ENCODE measurements around the gene ZMYND10.
"Not testable (repeated sequence)": the region's sequence is repeated elsewhere in the genome, so short reads cannot be mapped to it uniquely, and the experiment has no call there.

The ZMYND10 gene

GRCh38 chr3:50324351-50325112, 21.0 kb downstream of the ZMYND10 start:
- peak; percentile 13 to 63 for DNase-seq

GRCh38 chr3:50323614-50324199, 21.8 kb downstream of the ZMYND10 start:
- no peak for DNase-seq

- DNase-seq: no peak
These were observed 22.4 kb downstream of the ZMYND10 start for GRCh38 chr3:50323092-50323600.

- no peak for DNase-seq
These were observed 23.0 kb downstream of the ZMYND10 start, which contains the start of gene HYAL2 for GRCh38 chr3:50322386-50323091. TSS of gene HYAL2 (minus strand) at chr3:50322745. CDS start at chr3:50320489, 2,256 bp downstream.

GRCh38 chr3:50322115-50322385, 23.5 kb downstream of the ZMYND10 start:
- no peak for DNase-seq

- peak; percentile 22 to 81 for DNase-seq
These were observed 24.0 kb downstream of the ZMYND10 start for GRCh38 chr3:50321336-50322114.

- peak in 1 of 2 experiments; percentile 43 for DNase-seq
These were observed 24.6 kb downstream of the ZMYND10 start for GRCh38 chr3:50320853-50321335.

- DNase-seq: no peak
These were observed 25.5 kb downstream of the ZMYND10 start for GRCh38 chr3:50319894-50320625.

- no peak for DNase-seq
These were observed 26.2 kb downstream of the ZMYND10 start for GRCh38 chr3:50319181-50319893.

- DNase-seq: no peak
These were observed 26.9 kb downstream of the ZMYND10 start for GRCh38 chr3:50318615-50319014.

- DNase-seq: no peak
These were observed 27.4 kb downstream of the ZMYND10 start for GRCh38 chr3:50318163-50318562.

- no peak for DNase-seq
These were observed 28.2 kb downstream of the ZMYND10 start for GRCh38 chr3:50317300-50317699.

GRCh38 chr3:50316657-50317242, 28.8 kb downstream of the ZMYND10 start:
- peak in 1 of 2 experiments; percentile 22 for DNase-seq

- DNase-seq: no peak
These were observed 30.7 kb downstream of the ZMYND10 start for GRCh38 chr3:50314816-50315215.

- no peak for DNase-seq
These were observed 31.2 kb downstream of the ZMYND10 start for GRCh38 chr3:50314342-50314741.

GRCh38 chr3:50312041-50312440, 33.5 kb downstream of the ZMYND10 start:
- DNase-seq: not testable (repeated sequence)

- DNase-seq: no peak
These were observed 40.9 kb downstream of the ZMYND10 start for GRCh38 chr3:50304601-50305000.

GRCh38 chr3:50303013-50303815, 42.3 kb downstream of the ZMYND10 start, which contains the start of gene HYAL1:
TSS of gene HYAL1 (minus strand) at chr3:50303574. CDS start at chr3:50302956, 618 bp downstream.
- DNase-seq: no peak

GRCh38 chr3:50302095-50303012, 43.2 kb downstream of the ZMYND10 start:
- no peak for DNase-seq
